CD4-positive, CD25-positive, alpha-beta regulatory T cell (primary cell): ENCODE measurements around the gene LENG8. TPM values are rescaled to one million over a fixed set of nuclear protein-coding genes. Genes with fewer than 3 reads are reported as not detected.

ENCODE experiments used
- ATAC-seq, 2 donors: fragments of 150-1000 bp; cut with Tn5 transposase; one replicate each; pipeline ENCODE4 v1.10.0; 2021; ENCODE audit warnings: low read depth in 2 of 2, moderate number of reproducible peaks in 2 of 2, moderate library complexity in 1 of 2
- DNase-seq, 3 donors: peaks; one replicate each; pipeline versions ENCODE4 v3.0.0 to v3.0.0-alpha.2; 2012 to 2022; ENCODE audit warnings: mixed read lengths in 1 of 3
- H3K27ac ChIP-seq: one replicate; pipeline ENCODE4 v1.7.0; 2013; ENCODE audit warnings: mild to moderate bottlenecking, low read length; ENCODE audit not compliant: insufficient read depth, poor library complexity, severe bottlenecking
- H3K27me3 ChIP-seq: one replicate; pipeline ENCODE4 v1.7.0; 2013; ENCODE audit warnings: low read length; ENCODE audit not compliant: control insufficient read depth, insufficient read depth
- H3K36me3 ChIP-seq: one replicate; pipeline ENCODE4 v1.7.0; 2013; ENCODE audit warnings: mild to moderate bottlenecking, low read length, moderate library complexity; ENCODE audit not compliant: control insufficient read depth, insufficient read depth
- H3K4me1 ChIP-seq: 2 replicates; pipeline ENCODE4 v1.7.0; 2013; ENCODE audit warnings: mild to moderate bottlenecking, low read length; ENCODE audit not compliant: insufficient read depth, control insufficient read depth, poor library complexity, severe bottlenecking
- H3K4me3 ChIP-seq: one replicate; pipeline ENCODE4 v1.7.0; 2013; ENCODE audit warnings: low read depth, mild to moderate bottlenecking, low read length, moderate library complexity
- H3K9me3 ChIP-seq, 2 experiments: 1 replicate in 1 of 2; 2 replicates in 1 of 2; pipeline ENCODE4 v1.7.0; 2013; ENCODE audit warnings: low read length in 2 of 2, mild to moderate bottlenecking in 1 of 2, moderate library complexity in 1 of 2; ENCODE audit not compliant: control insufficient read depth in 2 of 2
- H3K27ac Mint-ChIP-seq, 3 donors: one replicate each; pipeline ENCODE4 v1.8.0; 2020 to 2022; ENCODE audit warnings: mild to moderate bottlenecking in 3 of 3, mixed read lengths in 3 of 3, moderate library complexity in 2 of 3
- H3K27me3 Mint-ChIP-seq: one replicate; pipeline ENCODE4 v1.8.0; 2022; ENCODE audit warnings: mild to moderate bottlenecking, mixed read lengths
- H3K36me3 Mint-ChIP-seq: one replicate; pipeline ENCODE4 v1.8.0; 2020; ENCODE audit warnings: mixed read lengths
- H3K4me1 Mint-ChIP-seq, 4 donors: one replicate each; pipeline ENCODE4 v1.8.0; 2020 to 2022; ENCODE audit warnings: mixed read lengths in 4 of 4, mild to moderate bottlenecking in 1 of 4
- H3K4me3 Mint-ChIP-seq, 4 donors: one replicate each; pipeline ENCODE4 v1.8.0; 2020 to 2022; ENCODE audit warnings: mild to moderate bottlenecking in 4 of 4, mixed read lengths in 4 of 4, moderate library complexity in 3 of 4
- H3K9me3 Mint-ChIP-seq, 7 donors: one replicate each; pipeline ENCODE4 v1.8.0; 2020 to 2022; ENCODE audit warnings: mixed read lengths in 7 of 7, mild to moderate bottlenecking in 3 of 7, moderate library complexity in 2 of 7
- polyA plus RNA-seq, 4 donors: library from polyadenylated mRNA; unstranded; fragments of 300-500 nt; fragmentation: Illumina TruSeq; gene quantifications; one replicate each; pipeline ENCODE4 v1.2.3, GENCODE V29; 2021
- total RNA-seq: library from RNA; stranded (reverse); gene quantifications from one replicate; pipeline ENCODE4 v1.2.3, GENCODE V29; 2022

The LENG8 gene
- total and polyA plus RNA-seq, 5 donors from 2014 or later: 3.9 to 558 (median 6.5) TPM

DNA sequence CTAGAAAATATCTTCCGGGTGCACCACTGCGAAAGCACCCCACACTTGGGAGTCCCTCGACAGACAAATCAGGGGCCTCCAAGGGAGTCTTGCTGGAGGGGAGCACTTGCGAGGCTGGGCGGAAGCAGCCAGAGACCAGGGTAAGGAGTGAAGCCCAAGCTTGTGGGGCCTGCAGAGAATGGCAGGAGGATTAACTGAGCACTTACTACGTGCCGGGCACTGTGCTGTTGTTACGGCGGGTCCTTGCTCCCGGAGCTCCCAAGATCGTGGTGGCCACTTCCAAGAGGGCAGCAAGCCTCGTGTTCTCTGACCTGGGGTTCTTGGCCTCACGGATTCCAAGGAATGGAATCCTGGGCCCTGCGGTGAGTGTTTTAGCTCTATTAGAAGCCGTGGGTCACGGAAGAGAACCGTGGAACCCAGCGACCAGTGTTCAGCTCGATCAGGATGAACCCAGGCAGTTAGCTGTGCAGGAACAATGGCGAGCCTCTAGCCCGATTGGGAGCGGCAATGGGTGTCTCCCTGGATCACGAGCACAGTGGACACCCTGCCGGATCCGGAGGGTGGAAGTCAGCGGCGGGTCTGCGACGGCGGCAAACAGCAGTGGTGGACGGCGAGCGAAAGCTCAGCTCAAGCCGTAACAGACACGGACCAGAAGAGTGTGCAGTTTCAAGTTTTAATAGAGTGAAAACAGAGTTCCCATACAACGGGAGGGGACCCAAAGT is 24.2 kb upstream of the LENG8 start:
- H3K27me3 ChIP-seq: no peaks in the 10 kb centered on the region
- H3K4me1 Mint-ChIP-seq: peaks cover 0 to 3% (median 0%) of the 10 kb centered on the region in 4 donors
- no peak for DNase-seq
- no peak overlapping the region for H3K4me3 Mint-ChIP-seq
- no peak overlapping the region for H3K4me3 ChIP-seq
- no peaks in the 10 kb centered on the region for H3K36me3 ChIP-seq
- no peaks in the 10 kb centered on the region for H3K36me3 Mint-ChIP-seq
- H3K4me1 ChIP-seq: no peaks in the 10 kb centered on the region
- H3K27me3 Mint-ChIP-seq: peaks cover 10% of the 10 kb centered on the region
- H3K27ac Mint-ChIP-seq: no peak overlapping the region
- no peaks in the 10 kb centered on the region for H3K9me3 ChIP-seq
- H3K27ac ChIP-seq: no peak overlapping the region
- H3K9me3 Mint-ChIP-seq: peaks cover 0 to 2% (median 0%) of the 10 kb centered on the region in 7 donors
- ATAC-seq: no peak

- H3K9me3 Mint-ChIP-seq: peaks cover 0 to 2% (median 0%) of the 10 kb centered on the region in 7 donors
- no peaks in the 10 kb centered on the region for H3K36me3 Mint-ChIP-seq
- peaks cover 10% of the 10 kb centered on the region for H3K27me3 Mint-ChIP-seq
- DNase-seq (no peak), ATAC-seq (no peak)
- Histone ChIP-seq H3K27ac (no peak overlapping the region), H3K4me1 (peaks cover 4% of the 10 kb centered on the region), H3K27me3 (no peaks in the 10 kb centered on the region), H3K4me3 (no peak overlapping the region), H3K9me3 (no peaks in the 10 kb centered on the region), H3K36me3 (no peaks in the 10 kb centered on the region)
- H3K27ac Mint-ChIP-seq: no peak overlapping the region
- peaks cover 0 to 3% (median 0%) of the 10 kb centered on the region in 4 donors for H3K4me1 Mint-ChIP-seq
- no peak overlapping the region for H3K4me3 Mint-ChIP-seq
Measured at GRCh38 chr19:54425382-54425723, 23.6 kb upstream of the LENG8 start.

GRCh38 chr19:54426291-54426931 is 22.6 kb upstream of the LENG8 start:
- no peak overlapping the region for H3K4me3 ChIP-seq
- ATAC-seq (no peak), DNase-seq (no peak)
- Mint-ChIP-seq H3K27me3 (peaks cover 11% of the 10 kb centered on the region), H3K4me3 (no peak overlapping the region), H3K36me3 (no peaks in the 10 kb centered on the region), H3K27ac (no peak overlapping the region), H3K4me1 (peaks cover 0 to 7% (median 2%) of the 10 kb centered on the region in 4 donors), H3K9me3 (peaks cover 0 to 2% (median 0%) of the 10 kb centered on the region in 7 donors)
- no peaks in the 10 kb centered on the region for H3K27me3 ChIP-seq
- H3K4me1 ChIP-seq: peaks cover 12% of the 10 kb centered on the region
- no peaks in the 10 kb centered on the region for H3K36me3 ChIP-seq
- no peak overlapping the region for H3K27ac ChIP-seq
- H3K9me3 ChIP-seq: no peaks in the 10 kb centered on the region

GRCh38 chr19:54427586-54427985 is 21.4 kb upstream of the LENG8 start:
- no peaks in the 10 kb centered on the region for H3K9me3 ChIP-seq
- no peaks in the 10 kb centered on the region for H3K36me3 ChIP-seq
- no peaks in the 10 kb centered on the region for H3K27me3 ChIP-seq
- Mint-ChIP-seq H3K9me3 (peaks cover 0 to 2% (median 0%) of the 10 kb centered on the region in 7 donors), H3K27me3 (peaks cover 18% of the 10 kb centered on the region), H3K4me1 (peaks cover 0 to 7% (median 2%) of the 10 kb centered on the region in 4 donors), H3K27ac (no peak overlapping the region), H3K36me3 (no peaks in the 10 kb centered on the region), H3K4me3 (no peak overlapping the region)
- no peak overlapping the region for H3K4me3 ChIP-seq
- ATAC-seq: no peak
- H3K27ac ChIP-seq: no peak overlapping the region
- peaks cover 12% of the 10 kb centered on the region for H3K4me1 ChIP-seq
- no peak for DNase-seq

DNA sequence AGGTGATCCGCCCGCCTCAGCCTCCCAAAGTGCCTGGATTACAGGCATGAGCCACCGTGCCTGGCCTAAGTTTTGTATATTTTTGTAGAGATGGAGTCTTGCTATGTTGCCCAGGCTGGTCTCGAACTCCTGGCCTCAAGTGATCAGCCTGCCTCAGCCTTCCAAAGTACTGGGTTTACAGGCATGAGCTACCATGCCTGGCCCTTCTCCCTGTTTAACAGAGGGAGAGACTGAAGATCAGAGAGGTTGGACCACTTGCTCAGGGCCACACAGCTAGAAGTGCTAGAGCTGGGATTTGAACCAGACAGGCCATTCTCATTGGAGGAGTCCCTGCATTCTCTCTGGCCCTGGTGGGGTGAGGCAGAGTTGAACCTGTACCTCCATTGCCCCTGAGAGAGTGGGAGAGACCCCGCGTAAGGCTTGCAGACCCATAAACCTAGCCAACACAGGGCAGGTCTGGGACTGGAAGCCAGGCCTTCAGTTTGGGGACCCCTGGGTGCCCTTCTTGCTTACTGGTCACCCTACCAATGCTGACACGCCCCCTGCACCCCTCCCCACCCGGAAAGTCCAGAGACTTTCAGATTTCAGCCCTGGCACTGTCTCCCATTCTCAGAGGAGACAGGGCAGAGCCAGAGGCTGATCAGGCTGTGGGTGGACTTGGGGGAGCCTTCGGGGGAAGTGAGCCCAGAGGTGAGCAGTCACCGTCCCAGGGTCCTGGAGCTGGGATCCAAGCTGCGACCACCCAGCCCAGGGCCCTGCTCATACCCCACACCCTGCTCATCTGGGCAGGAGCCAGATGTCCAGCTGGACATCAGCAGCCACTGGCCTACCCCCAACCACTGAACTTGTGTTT is 20.4 kb upstream of the LENG8 start:
- peaks cover 12% of the 10 kb centered on the region for H3K4me1 ChIP-seq
- no peak overlapping the region for H3K4me3 ChIP-seq
- Mint-ChIP-seq H3K4me3 (no peak overlapping the region), H3K36me3 (no peaks in the 10 kb centered on the region), H3K9me3 (peaks cover 0 to 2% (median 0%) of the 10 kb centered on the region in 7 donors), H3K4me1 (peaks cover 0 to 7% (median 2%) of the 10 kb centered on the region in 4 donors), H3K27ac (no peak overlapping the region), H3K27me3 (peaks cover 17% of the 10 kb centered on the region)
- H3K27ac ChIP-seq: no peak overlapping the region
- no peaks in the 10 kb centered on the region for H3K36me3 ChIP-seq
- DNase-seq: no peak
- H3K27me3 ChIP-seq: no peaks in the 10 kb centered on the region
- no peaks in the 10 kb centered on the region for H3K9me3 ChIP-seq
- no peak for ATAC-seq

- Histone ChIP-seq H3K4me3 (no peak overlapping the region), H3K9me3 (no peaks in the 10 kb centered on the region), H3K27ac (no peak overlapping the region), H3K4me1 (peaks cover 12% of the 10 kb centered on the region), H3K27me3 (no peaks in the 10 kb centered on the region), H3K36me3 (no peaks in the 10 kb centered on the region)
- DNase-seq (no peak), ATAC-seq (no peak)
- Mint-ChIP-seq H3K4me1 (peaks cover 0 to 12% (median 2%) of the 10 kb centered on the region in 4 donors), H3K9me3 (peaks cover 0 to 2% (median 0%) of the 10 kb centered on the region in 7 donors), H3K36me3 (no peaks in the 10 kb centered on the region), H3K27me3 (peaks cover 14% of the 10 kb centered on the region), H3K27ac (no peak overlapping the region), H3K4me3 (no peak overlapping the region)
Measured at GRCh38 chr19:54429176-54429495, 19.9 kb upstream of the LENG8 start.

DNA sequence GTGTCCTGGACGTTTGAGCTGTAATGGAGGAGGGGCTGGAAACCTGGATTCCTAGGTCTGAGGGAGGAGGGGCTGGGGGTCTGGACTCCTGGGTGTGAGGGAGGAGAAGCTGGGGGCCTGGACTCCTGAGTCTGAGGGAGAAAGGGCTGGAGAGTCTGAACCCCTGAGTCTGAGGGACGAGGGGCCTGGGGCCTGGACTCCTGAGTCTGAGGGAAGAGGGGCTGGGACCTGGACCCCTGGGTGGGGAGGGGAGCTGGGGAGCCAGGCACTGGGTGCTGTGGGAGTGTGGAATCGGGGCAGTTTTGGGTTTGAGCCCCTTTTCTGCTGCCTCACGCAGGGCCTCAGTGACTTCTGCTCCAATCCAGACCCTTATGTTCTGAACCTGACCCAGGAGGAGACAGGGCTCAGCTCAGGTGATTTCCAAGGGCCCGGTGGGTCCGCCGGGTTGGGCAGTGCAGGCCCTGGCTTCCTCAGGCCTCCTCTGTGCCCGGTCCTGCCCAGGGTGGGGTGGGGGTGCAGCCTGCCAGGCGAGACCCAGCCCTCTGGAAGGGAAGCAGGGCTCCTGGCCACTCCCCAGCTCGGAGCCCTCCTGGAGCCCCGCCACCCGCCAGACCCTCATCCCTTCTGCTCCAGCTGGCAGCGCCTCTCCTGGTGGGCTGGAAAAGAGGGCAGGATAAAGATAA is 19.3 kb upstream of the LENG8 start:
- peak overlapping the region in 1 of 4 donors; percentile 13 for H3K4me3 Mint-ChIP-seq
- no peak for ATAC-seq
- H3K4me1 Mint-ChIP-seq: peaks cover 0 to 17% (median 5%) of the 10 kb centered on the region in 4 donors
- no peak for DNase-seq
- Histone ChIP-seq H3K27me3 (no peaks in the 10 kb centered on the region), H3K4me1 (peaks cover 14% of the 10 kb centered on the region), H3K36me3 (no peaks in the 10 kb centered on the region), H3K4me3 (no peak overlapping the region), H3K27ac (no peak overlapping the region), H3K9me3 (no peaks in the 10 kb centered on the region)
- peaks cover 14% of the 10 kb centered on the region for H3K27me3 Mint-ChIP-seq
- H3K9me3 Mint-ChIP-seq: peaks cover 0 to 2% (median 0%) of the 10 kb centered on the region in 7 donors
- no peaks in the 10 kb centered on the region for H3K36me3 Mint-ChIP-seq
- H3K27ac Mint-ChIP-seq: no peak overlapping the region
